Measurements from ENCODE around the gene ARHGAP24. TPM values are rescaled to one million over a fixed set of nuclear protein-coding genes. Genes with fewer than 3 reads are reported as not detected.

The ARHGAP24 gene
- total and polyA plus RNA-seq, 3 donors from 2014 or later, result 5.7 to 9.9 (median 9.4) TPM

GRCh38 chr4:85520765-85521749 is 46.1 kb downstream of the ARHGAP24 start:
- 82 to 87% methylated on average over 5 of the region's 5 CpGs for WGBS, 2 donors
- DNase-seq, result no peak
- TF ChIP-seq, protein P1, sequence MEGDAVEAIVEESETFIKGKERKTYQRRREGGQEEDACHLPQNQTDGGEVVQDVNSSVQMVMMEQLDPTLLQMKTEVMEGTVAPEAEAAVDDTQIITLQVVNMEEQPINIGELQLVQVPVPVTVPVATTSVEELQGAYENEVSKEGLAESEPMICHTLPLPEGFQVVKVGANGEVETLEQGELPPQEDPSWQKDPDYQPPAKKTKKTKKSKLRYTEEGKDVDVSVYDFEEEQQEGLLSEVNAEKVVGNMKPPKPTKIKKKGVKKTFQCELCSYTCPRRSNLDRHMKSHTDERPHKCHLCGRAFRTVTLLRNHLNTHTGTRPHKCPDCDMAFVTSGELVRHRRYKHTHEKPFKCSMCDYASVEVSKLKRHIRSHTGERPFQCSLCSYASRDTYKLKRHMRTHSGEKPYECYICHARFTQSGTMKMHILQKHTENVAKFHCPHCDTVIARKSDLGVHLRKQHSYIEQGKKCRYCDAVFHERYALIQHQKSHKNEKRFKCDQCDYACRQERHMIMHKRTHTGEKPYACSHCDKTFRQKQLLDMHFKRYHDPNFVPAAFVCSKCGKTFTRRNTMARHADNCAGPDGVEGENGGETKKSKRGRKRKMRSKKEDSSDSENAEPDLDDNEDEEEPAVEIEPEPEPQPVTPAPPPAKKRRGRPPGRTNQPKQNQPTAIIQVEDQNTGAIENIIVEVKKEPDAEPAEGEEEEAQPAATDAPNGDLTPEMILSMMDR (IDR thresholded peaks at IDR 0.05), result no peak
- TF ChIP-seq POLR2A (IDR thresholded peaks at IDR 0.05), result no peak
- H3K27me3 ChIP-seq, result no peaks in the 10 kb centered on the region
- no peak overlapping the region for H3K4me3 ChIP-seq
- intact Hi-C loops (cut with DNase I; ENCODE audit: low total_unique reads), result no loop called here
- no peaks in the 10 kb centered on the region for H3K9me3 ChIP-seq
- H3K4me1 ChIP-seq, result no peaks in the 10 kb centered on the region
- H3K27ac ChIP-seq, result no peak overlapping the region
- no peaks in the 10 kb centered on the region for H3K36me3 ChIP-seq (ENCODE audit: low read depth, missing control alignments)

- no peak overlapping the region for H3K4me3 ChIP-seq
- no peak overlapping the region for H3K27ac ChIP-seq
- H3K27me3 ChIP-seq, result no peaks in the 10 kb centered on the region
- intact Hi-C loops (cut with DNase I; ENCODE audit: low total_unique reads), result no loop called here
- TF ChIP-seq POLR2A (IDR thresholded peaks at IDR 0.05), result no peak
- TF ChIP-seq, protein P1 (IDR thresholded peaks at IDR 0.05), result no peak
- H3K36me3 ChIP-seq (ENCODE audit: low read depth, missing control alignments), result no peaks in the 10 kb centered on the region
- no peak for DNase-seq
- no peaks in the 10 kb centered on the region for H3K4me1 ChIP-seq
- no peaks in the 10 kb centered on the region for H3K9me3 ChIP-seq
Measured at GRCh38 chr4:85522277-85522676, 47.3 kb downstream of the ARHGAP24 start.

DNA sequence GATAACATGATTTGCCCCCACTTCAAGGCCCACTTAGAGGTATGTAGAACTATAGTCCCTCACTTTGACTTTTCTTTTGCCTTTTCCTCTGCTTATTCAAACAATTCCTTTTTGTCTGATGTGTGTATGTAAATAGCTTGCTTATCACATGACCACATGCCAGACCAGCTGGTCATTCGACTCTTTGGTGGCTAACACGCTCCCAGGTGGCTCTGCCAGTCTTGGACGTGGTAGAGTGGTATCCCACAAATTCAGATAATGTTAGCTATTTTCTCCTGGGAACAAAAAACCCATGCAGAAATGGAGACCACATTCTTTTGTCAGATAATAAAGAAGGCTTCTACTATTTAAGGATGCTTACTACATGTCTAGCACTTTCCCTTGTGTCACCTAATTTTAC is 47.9 kb downstream of the ARHGAP24 start:
- no peak for DNase-seq
- Histone ChIP-seq H3K36me3 (ENCODE audit: low read depth, missing control alignments) (no peaks in the 10 kb centered on the region), H3K4me3 (no peak overlapping the region), H3K9me3 (no peaks in the 10 kb centered on the region), H3K4me1 (no peaks in the 10 kb centered on the region), H3K27me3 (no peaks in the 10 kb centered on the region), H3K27ac (no peak overlapping the region)
- intact Hi-C loops (cut with DNase I; ENCODE audit: low total_unique reads), result no loop called here
- no peak for TF ChIP-seq POLR2A (IDR thresholded peaks at IDR 0.05)
- TF ChIP-seq, protein P1 (IDR thresholded peaks at IDR 0.05), result no peak
- 75 to 86% methylated on average over 3 of the region's 3 CpGs for WGBS, 2 donors

DNA sequence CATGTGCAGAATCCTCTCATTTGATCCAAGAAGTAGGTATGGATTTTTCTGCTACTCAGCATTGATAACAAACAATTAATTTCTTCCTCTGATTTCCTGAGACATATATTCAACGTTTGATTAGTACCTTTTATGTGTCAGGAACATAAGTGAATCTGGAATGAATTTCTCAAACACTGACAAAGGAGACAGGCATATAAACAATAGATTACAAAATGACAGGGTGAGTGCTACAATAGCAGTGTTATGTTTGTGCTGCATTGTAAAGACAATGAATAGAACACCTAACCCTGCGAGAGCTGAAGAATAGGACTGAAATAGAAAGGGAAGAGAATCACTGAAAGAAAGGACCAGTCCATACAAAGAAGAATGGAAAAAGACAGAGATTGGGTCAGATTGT is 52.9 kb downstream of the ARHGAP24 start:
- intact Hi-C loops (cut with DNase I; ENCODE audit: low total_unique reads), result no loop called here
- Histone ChIP-seq H3K27me3 (no peaks in the 10 kb centered on the region), H3K4me3 (no peak overlapping the region), H3K27ac (no peak overlapping the region), H3K36me3 (ENCODE audit: low read depth, missing control alignments) (no peaks in the 10 kb centered on the region), H3K4me1 (no peaks in the 10 kb centered on the region), H3K9me3 (no peaks in the 10 kb centered on the region)
- TF ChIP-seq, protein P1 (IDR thresholded peaks at IDR 0.05), result no peak
- TF ChIP-seq POLR2A (IDR thresholded peaks at IDR 0.05), result no peak
- DNase-seq, result no peak
- WGBS, 2 donors, result 66 to 73% methylated on average over 2 of the region's 2 CpGs
